Thymus (tissue), 11 donors: ENCODE measurements around the gene MRC2. TPM values are rescaled to one million over a fixed set of nuclear protein-coding genes. Genes with fewer than 3 reads are reported as not detected.
"Not testable (repeated sequence)": the region's sequence is repeated elsewhere in the genome, so short reads cannot be mapped to it uniquely, and the experiment has no call there.

ENCODE experiments used
- DNase-seq, 9 donors: peaks; one replicate each; pipeline ENCODE4 v3.0.0-alpha.2; 2013; ENCODE audit warnings: low spot score in 9 of 9, low read depth in 6 of 9, missing footprints in 1 of 9
- H3K27ac ChIP-seq, 2 donors: one replicate each; pipeline ENCODE4 v1.5.1; 2013; ENCODE audit warnings: control low read depth in 1 of 2, low read depth in 1 of 2, low read length in 1 of 2, mild to moderate bottlenecking in 1 of 2, moderate library complexity in 1 of 2
- H3K27me3 ChIP-seq, 2 donors: one replicate each; pipeline ENCODE4 v1.5.1; 2013; ENCODE audit warnings: low read length in 1 of 2; ENCODE audit not compliant: control insufficient read depth in 2 of 2, insufficient read depth in 1 of 2
- H3K36me3 ChIP-seq, 2 donors: one replicate each; pipeline ENCODE4 v1.5.1; 2013; ENCODE audit warnings: low read length in 1 of 2, mild to moderate bottlenecking in 1 of 2, moderate library complexity in 1 of 2; ENCODE audit not compliant: control insufficient read depth in 2 of 2, insufficient read depth in 2 of 2
- H3K4me1 ChIP-seq, 2 donors: one replicate each; pipeline ENCODE4 v1.5.1; 2013; ENCODE audit warnings: low read length in 2 of 2; ENCODE audit not compliant: control insufficient read depth in 2 of 2, insufficient read depth in 2 of 2
- H3K4me3 ChIP-seq, 2 donors: one replicate each; pipeline ENCODE4 v1.5.1; 2013; ENCODE audit warnings: low read length in 2 of 2, control low read depth in 1 of 2, mild to moderate bottlenecking in 1 of 2
- H3K9me3 ChIP-seq, 2 donors: one replicate each; pipeline ENCODE4 v1.5.1; 2013; ENCODE audit warnings: low read length in 1 of 2, mild to moderate bottlenecking in 1 of 2; ENCODE audit not compliant: control insufficient read depth in 2 of 2, insufficient read depth in 1 of 2
- WGBS: extraction: QIAGEN DNeasy Blood & Tissue Kit; methylation state at CpG from one replicate; pipeline ENCODE4 v1.1.7; 2013; 5-methylcytosine and 5-hydroxymethylcytosine counted together
- polyA plus RNA-seq: library from polyadenylated mRNA; stranded (reverse); fragments of 200-250 nt; gene quantifications from one replicate; pipeline ENCODE4 v1.2.3, GENCODE V29; 2013
- total RNA-seq: library from RNA; stranded (reverse); fragments of 120-200 nt; gene quantifications from one replicate; pipeline ENCODE4 v1.2.4, GENCODE V29; 2013
- donor health status: healthy.

The MRC2 gene
- total and polyA plus RNA-seq, 2 donors = 9.0 to 14.5 TPM

- Histone ChIP-seq H3K36me3 (peaks cover 2 to 15% of the 10 kb centered on the region in 2 donors), H3K4me1 (no peaks in the 10 kb centered on the region), H3K9me3 (no peaks in the 10 kb centered on the region), H3K27ac (no peak overlapping the region), H3K27me3 (no peaks in the 10 kb centered on the region), H3K4me3 (no peak overlapping the region)
- WGBS = 97% methylated on average over 11 of the region's 11 CpGs
- DNase-seq = no peak
These were observed 61.1 kb downstream of the MRC2 start for GRCh38 chr17:62688398-62689160.

GRCh38 chr17:62689441-62690167 lies 62.1 kb downstream of the MRC2 start:
- no peak for DNase-seq
- no peak overlapping the region for H3K27ac ChIP-seq
- no peaks in the 10 kb centered on the region for H3K4me1 ChIP-seq
- no peak overlapping the region for H3K4me3 ChIP-seq
- no peaks in the 10 kb centered on the region for H3K27me3 ChIP-seq
- no peaks in the 10 kb centered on the region for H3K9me3 ChIP-seq
- 97% methylated on average over 37 of the region's 37 CpGs for WGBS
- peaks cover 2 to 15% of the 10 kb centered on the region in 2 donors for H3K36me3 ChIP-seq

- H3K4me3 ChIP-seq = no peak overlapping the region
- H3K27me3 ChIP-seq = no peaks in the 10 kb centered on the region
- peaks cover 2 to 15% of the 10 kb centered on the region in 2 donors for H3K36me3 ChIP-seq
- H3K9me3 ChIP-seq = no peaks in the 10 kb centered on the region
- H3K27ac ChIP-seq = no peak overlapping the region
- WGBS = 98% methylated on average over 19 of the region's 19 CpGs
- no peak for DNase-seq
- no peaks in the 10 kb centered on the region for H3K4me1 ChIP-seq
These were observed 62.9 kb downstream of the MRC2 start for GRCh38 chr17:62690168-62690897.

GRCh38 chr17:62691589-62691915 lies 64.1 kb downstream of the MRC2 start:
- H3K9me3 ChIP-seq, DNase-seq, H3K27me3 ChIP-seq, H3K27ac ChIP-seq, H3K4me1 ChIP-seq, H3K4me3 ChIP-seq: not testable (repeated sequence)
- WGBS = 92% methylated on average over 8 of the region's 8 CpGs
- H3K36me3 ChIP-seq = peaks cover 0 to 15% of the 10 kb centered on the region in 2 donors

GRCh38 chr17:62692159-62692651 lies 64.7 kb downstream of the MRC2 start:
- no peaks in the 10 kb centered on the region for H3K4me1 ChIP-seq

GRCh38 chr17:62692721-62693431 lies 65.4 kb downstream of the MRC2 start:
- H3K27me3 ChIP-seq = no peaks in the 10 kb centered on the region
- H3K9me3 ChIP-seq = no peaks in the 10 kb centered on the region
- H3K4me1 ChIP-seq = no peaks in the 10 kb centered on the region
- H3K36me3 ChIP-seq = peaks cover 0 to 15% of the 10 kb centered on the region in 2 donors
- WGBS = 91% methylated on average over 14 of the region's 14 CpGs
- no peak overlapping the region for H3K27ac ChIP-seq
- no peak overlapping the region for H3K4me3 ChIP-seq
- DNase-seq = no peak

More at GRCh38 chr17:62692159-62692651, 64.7 kb downstream of the MRC2 start:
- Histone ChIP-seq H3K4me3 (no peak overlapping the region), H3K36me3 (peaks cover 0 to 15% of the 10 kb centered on the region in 2 donors), H3K9me3 (no peaks in the 10 kb centered on the region), H3K27ac (no peak overlapping the region), H3K27me3 (no peaks in the 10 kb centered on the region)
- DNase-seq = no peak
- 97% methylated on average over 20 of the region's 20 CpGs for WGBS

GRCh38 chr17:62693616-62694409 lies 66.3 kb downstream of the MRC2 start:
- DNase-seq = no peak
- Histone ChIP-seq H3K4me1 (no peaks in the 10 kb centered on the region), H3K27me3 (no peaks in the 10 kb centered on the region), H3K9me3 (no peaks in the 10 kb centered on the region), H3K4me3 (no peak overlapping the region), H3K27ac (no peak overlapping the region), H3K36me3 (peaks cover 0 to 10% of the 10 kb centered on the region in 2 donors)
- 93% methylated on average over 19 of the region's 19 CpGs for WGBS

GRCh38 chr17:62695093-62695738 lies 67.7 kb downstream of the MRC2 start:
- DNase-seq, H3K36me3 ChIP-seq, H3K4me3 ChIP-seq, H3K4me1 ChIP-seq, H3K9me3 ChIP-seq, H3K27ac ChIP-seq, H3K27me3 ChIP-seq: not testable (repeated sequence)
- 93% methylated on average over 5 of the region's 5 CpGs for WGBS
